ENCODE results near the gene PDZRN4.
"Not testable (repeated sequence)": the region's sequence is repeated elsewhere in the genome, so short reads cannot be mapped to it uniquely, and the experiment has no call there.

Gene PDZRN4

DNA sequence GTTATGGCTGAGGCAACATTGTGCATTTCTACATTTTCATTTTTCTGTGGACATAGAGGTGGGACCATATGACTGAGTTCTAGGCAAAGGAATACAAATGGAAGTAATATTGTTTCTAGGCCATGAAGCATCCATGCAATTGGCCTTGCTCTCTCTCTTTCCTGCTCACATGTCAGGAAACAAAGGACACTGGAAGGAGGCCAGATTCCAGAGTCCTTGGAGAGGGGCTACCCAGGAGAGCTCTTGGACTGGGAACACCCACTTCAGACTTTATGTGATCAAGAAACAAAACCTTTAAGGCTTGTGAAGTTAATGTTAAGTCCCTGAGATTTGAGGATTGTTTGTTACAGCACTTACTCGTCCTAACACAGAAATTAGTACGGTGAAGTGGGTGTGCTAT lies 32.8 kb downstream of the PDZRN4 start:
- DNase-seq: no peak

DNA sequence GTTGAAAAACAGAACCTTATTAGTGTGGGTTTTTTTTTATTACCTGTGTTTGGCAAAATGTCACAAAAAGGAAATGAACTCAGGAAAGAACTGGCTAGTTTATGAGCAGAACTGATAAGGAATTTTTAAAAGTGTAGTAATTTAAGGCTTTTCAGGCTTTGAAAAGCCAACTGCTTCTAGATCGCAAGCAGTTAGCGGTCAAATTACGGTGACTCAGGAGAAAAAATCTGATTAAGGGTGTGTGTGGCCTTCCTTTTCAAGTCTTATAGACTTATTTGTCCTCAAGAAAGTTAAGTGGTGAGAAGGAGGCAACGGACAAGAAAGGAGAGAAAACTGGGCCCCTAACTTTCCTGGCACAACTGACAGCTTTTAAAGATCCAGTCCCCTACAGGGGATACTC lies 33.4 kb downstream of the PDZRN4 start:
- DNase-seq: no peak

DNA sequence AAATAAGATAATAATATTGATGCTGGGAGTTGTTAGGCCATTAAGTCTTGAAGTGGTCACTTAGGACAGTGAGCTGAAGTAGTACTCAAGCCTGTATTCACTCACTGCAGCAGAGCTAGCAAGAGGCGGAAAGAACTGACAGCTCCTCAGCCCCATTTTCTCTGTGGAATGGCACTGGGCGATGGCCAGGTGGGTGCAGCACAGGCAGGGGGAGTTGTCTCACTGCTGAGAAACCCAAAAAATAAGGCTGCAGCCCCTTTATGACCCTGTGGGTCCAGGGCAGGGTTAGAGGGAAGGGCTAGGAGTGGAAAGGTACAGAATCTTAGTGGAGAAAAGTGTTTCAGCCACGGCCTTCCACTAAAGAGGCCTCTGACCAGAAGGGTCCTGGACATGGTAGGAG lies 35.5 kb downstream of the PDZRN4 start:
- DNase-seq: no peak

DNA sequence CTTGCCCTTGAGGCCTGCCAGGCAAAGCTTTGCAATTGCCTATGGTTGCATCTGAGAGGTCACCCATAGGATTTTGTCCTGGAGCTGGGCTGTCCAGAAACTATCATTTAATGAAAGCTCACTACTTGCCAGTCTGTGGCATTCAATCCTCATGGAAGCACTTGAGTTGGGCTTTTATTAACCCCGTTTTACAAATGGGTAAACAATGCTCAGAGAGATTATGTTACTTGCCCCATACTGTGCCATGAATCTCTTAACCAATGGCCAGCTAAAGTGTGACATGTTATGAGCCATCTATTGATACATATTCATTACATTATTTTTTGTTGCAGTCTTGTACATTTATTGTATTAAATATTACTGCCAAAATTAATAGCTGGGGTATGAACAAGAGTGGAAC lies 35.9 kb downstream of the PDZRN4 start:
- DNase-seq: no peak

DNA sequence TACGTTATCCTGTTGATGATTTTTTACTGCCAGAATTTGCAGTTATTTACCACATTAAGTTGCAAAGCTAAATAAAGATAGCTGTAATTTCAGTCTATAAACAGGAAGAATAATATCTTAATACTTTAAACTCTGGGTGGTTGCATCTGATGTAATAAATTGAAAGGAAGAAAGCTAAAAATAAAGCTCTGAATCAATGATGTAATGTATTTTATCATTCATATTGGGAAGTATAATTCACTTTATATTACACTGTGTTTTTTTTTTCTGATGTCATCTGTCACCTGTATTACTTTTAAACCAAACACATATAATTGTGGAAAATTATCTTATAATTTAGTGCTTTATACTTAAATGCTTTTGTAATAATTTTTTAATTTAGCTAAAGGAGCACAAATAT lies 37.1 kb downstream of the PDZRN4 start:
- no peak for DNase-seq

DNA sequence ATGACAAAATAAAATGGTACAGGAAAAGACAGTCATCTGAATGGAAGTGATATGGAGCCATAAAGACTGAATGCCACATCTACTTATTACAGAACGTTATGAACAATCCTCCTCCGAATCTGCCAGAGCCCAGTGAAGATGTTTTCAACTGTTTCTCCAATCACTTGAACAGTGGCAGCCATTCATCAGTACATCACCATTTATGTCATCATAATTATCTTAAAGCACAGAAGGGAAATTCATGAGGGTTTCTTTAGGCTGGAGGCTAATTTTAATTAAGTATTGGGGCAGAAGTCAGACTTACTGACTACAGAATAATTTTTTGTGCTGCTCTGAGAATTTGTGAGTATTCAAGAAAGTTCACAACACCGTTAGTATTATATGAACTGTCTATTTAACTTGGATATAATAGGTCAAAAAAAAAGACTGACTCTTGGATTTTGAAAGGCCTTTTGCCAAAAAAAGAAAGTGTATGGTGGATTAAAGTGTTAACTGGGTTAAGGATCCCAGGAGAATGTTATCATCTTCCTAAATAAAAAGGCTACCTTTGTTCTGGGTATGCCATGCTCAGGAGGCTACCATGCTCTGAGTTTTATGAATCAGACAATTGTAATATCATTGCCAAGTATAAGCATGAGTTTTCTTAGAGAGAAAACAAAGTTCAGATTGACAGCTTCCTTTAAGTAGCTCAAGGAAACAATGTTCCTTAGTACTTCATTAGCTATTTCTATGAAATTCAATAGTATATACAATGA lies 40.1 kb downstream of the PDZRN4 start:
- no peak for DNase-seq

DNA sequence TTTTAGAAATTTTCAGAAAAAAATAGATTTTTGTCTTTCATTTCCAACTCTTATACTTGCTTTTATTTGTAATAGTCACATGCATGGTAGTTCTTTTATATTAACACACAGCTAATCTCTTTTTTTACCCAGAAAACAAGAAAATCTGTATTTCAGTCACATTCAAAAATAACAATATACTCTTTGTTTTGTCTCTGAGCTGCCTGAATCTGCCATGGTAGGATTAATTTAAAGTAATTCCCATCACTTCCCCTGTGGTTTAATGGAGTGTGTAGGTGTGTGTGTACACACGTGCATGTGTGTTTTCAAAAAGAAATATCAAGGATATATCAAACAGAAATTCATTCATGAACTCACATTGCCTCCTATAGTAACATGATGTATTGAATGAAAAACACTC lies 42.6 kb downstream of the PDZRN4 start:
- DNase-seq: no peak

DNA sequence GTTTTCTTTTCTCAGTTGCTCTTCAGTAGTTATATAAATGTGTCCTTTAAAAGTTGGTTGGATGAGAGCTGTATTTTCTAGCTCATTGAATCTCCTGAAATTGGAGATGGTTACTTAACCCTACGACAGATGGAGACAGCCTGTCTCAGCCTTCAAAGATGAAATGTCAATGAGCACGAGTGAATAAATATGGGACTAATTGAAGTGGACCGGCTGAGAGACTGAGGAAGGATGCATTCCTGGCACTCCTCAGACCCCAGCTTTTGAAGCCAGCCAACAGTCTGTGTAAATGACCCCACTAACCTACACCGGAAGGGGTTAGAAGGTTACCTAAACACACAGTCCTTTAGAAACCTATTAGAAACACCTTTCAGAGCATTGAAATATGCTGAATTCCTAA lies 46.6 kb downstream of the PDZRN4 start:
- no peak for DNase-seq

DNA sequence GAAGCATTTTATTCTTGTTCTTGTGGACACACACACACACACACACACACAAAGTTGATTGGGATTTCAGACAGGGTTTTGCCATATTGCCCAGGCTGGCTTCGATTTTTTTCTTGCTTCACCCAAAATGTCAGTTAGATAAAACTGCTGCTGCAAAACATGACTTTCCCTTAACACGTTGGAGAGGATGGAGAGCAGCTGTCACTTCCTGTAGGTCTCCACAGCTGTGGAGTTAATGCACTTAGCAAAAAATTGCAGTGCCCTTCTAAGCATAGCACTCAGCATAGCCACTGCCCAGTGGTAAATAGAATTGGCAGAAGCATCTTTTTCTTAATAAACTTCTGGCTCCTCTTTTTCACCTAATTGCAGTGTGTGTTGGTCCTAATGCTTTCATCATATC lies 54.5 kb downstream of the PDZRN4 start:
- DNase-seq: no peak

DNA sequence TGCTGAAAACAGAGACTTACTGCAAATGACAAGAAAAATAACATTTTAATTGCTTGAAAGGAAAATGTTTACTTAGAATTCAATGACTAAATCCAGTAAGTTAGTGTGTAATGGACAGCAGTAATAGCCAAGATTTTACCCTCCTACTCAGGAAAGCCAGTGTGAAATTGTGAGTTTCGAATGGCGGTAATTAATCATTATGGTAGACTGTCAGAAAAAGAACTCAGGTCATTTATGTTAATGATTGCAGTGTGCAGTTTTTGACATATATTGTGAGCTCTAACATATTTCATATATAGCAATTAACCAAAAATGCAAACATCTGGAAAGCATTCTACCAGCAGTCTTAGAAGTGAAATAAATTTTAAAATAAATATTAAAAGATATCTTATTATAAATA lies 60.3 kb downstream of the PDZRN4 start:
- no peak for DNase-seq

DNA sequence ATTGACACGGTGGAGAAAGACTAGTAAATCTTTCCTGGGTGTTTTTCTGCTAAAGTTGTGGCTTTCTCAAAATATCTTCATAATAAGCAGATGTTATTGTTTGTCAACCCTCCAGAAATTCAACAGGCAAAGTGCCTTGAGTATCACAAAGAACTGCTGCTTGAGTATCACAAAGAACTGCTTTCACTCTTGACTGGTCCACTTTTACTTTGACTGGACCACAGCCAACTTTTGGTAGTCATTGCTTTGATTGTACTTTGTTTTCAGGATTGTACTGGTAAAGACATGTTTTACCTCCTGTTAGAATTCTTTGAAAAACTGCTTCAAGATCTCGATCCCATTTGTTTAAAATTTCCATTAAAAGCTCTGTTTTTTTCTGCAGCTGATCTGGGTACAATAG lies 62.6 kb downstream of the PDZRN4 start:
- no peak for DNase-seq

DNA sequence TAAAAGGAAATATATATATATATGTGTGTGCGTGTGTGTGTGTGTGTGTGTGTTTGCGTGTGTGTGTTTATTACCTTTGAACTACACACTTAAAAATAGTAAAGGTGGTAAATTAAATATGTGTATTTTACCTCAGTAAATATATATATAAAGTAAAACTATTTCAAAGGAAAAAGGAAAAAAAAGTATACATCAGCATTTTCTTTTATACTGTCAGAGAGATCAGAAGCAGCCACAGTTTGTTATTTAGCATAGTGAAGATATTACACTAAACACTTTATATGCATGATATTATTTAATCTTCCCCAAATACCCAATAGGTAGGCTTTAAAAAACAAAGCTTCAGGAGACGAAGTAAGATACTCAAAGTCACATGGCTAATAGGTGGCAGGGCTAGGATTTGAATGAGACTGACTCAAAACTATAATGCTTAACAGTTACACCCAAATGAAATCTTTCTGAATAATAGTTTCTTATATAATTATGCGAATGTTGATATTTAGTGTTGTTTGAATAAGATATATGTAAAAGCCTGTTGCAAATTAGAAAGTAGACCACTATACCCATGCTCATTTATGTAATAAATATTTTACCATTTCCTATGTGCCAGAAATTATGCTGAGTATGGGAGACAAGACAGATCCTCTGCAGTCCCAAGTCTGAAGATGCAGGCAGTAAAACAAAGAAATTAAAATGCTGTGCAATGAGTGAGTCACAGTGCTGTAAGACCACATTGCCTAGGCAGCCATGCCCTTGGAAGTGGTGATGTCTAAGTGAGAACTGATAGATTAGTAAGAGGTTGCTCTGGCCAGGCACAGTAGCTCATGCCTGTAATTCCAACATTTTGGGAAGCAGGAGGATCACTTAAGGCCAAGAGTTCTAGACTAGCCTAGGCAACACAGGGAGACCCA lies 66.1 kb downstream of the PDZRN4 start:
- DNase-seq: no peak

DNA sequence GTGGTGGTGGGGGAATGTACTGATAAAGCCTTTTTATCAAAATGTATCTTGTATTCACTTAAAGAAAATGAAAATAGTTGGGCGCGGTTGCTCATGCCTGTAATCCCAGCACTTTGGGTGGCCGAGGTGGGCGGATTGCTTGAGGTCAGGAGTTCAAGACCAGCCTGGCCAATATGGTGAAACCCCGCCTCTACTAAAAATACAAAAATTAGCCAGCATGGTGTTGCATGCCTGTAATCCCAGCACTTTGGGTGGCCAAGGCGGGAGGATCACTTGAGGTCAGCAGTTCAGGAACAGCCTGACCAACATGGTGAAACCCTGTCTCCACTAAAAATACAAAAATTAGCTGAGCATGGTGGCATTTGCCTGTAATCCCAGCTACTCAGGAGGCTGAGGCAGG lies 75.1 kb downstream of the PDZRN4 start:
- not testable (repeated sequence) for DNase-seq

DNA sequence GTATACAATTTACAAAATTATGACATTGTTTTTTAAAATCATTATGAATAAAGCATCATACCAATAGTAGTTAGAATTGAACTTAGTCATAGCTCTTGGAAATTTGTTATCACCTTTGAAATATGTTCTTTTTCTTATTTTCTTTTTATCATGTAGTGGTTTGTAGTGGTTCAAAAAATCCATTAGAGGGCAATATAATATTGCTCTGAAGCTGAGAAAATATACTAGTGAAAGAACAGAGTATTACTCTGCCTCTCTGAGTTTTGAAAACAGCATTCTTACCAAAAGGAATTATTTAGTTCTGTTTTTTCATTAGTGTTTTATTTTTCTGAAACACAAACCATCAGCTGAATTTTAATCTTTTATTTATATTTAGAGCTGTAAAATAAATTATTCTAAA lies 76.2 kb downstream of the PDZRN4 start:
- no peak for DNase-seq

DNA sequence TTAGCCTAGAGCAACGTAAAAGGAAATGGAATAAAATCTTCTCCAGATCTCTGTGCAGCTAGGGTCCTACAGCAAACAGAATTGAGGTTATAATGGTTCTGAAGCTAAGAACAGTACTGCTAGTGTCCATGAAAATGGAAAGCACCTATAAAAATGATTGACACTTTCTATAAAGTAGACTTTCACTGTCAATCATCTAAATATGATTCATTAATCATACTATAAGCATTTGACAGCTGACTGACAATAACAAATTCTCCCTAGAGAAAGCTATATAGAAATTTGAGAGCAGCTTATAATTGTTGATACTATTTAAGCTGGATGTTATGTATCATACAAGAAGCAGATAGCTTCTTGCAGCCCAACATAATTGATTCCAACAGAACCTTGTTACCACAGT lies 80.9 kb downstream of the PDZRN4 start:
- no peak for DNase-seq

DNA sequence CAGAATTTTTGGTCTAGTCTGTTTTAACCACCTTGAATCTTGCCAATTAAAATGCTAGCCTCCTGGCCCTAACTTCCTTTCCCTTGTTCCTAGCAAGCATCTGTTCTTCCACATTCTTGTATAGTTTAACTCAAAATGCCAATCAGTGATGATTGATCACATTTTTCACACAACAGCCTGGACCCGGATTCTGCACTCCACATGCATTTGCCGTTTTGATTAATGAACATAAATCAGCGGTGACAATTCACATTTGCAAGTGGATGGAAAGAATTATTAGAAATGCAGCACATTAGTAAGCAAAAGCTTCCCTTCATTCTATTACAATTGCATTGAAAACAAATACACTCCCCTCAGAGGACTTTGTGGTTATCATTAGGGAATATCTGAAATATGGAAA lies 83.4 kb downstream of the PDZRN4 start:
- no peak for DNase-seq

DNA sequence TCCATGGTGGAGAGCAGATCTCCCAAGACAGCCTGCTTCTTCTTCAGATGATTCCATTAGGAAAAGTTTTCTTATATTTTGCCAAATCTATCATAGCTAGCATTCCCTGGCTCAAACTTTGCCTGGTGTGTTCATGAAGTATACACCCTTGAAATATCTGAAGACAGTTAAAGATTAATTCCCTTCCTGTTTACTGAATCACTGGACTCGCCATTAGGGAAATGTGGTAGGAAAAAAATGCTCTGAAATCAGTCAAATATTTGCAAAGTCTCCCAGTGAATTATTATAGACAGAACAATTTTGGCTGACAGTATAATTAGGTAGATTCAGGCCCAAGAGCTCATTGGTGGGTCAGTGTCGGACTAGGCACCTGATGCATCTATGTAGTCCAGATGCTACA lies 86.5 kb downstream of the PDZRN4 start:
- no peak for DNase-seq

DNA sequence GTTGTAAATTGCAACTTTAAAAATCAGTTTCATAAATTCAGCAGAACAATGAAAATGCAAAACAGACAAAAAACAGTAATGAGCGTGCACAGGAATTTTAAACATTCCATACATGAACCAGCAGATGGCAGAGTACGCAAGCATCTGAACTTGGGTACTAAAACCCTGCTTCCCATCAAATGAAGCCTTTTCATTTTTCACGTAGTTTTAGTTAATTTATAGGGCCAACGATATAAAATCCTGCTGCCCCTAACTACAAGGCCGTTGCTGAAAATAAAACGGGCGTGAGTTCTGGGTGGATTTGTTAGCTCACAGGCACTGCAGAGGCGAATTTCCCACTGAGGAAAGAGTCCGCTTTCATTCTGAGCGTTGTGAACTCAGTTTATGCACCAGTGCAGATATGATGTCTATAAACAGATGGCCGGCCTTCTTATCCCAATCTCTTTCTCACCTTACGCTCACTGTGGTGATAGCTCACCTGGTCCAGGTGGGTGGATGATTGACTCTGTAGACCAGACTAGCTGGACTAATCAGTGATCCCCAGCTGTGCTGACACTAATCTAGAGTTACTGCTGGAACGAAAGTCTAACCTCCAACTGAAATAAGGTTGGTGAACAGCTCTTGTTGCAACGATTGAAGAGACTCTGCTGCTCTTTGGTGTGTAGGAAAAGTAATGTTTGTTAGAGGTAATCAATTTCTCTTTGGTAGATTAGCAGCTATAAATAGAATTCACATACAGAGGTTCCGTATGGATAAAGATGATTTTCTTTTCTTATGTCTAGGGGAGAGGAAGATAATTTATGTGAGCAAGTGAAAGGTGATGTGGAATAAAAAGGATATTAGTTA lies 89.2 kb downstream of the PDZRN4 start:
- DNase-seq: peak; percentile 9

DNA sequence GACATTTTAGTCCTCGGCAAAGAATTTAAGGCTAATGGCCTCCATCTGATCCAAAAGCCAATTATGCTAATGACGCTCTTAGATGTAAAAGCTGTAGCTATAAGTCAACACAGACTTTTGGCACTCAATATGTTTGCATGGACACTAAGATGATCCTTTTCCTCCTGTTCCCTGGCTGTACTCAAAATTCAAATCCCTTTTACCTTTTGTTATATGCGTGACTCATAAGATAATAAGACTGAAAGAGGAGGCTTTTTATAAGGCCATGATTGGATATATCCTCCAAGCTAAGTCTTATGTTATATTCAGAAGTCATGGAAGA lies 89.8 kb downstream of the PDZRN4 start:
- no peak for DNase-seq

DNA sequence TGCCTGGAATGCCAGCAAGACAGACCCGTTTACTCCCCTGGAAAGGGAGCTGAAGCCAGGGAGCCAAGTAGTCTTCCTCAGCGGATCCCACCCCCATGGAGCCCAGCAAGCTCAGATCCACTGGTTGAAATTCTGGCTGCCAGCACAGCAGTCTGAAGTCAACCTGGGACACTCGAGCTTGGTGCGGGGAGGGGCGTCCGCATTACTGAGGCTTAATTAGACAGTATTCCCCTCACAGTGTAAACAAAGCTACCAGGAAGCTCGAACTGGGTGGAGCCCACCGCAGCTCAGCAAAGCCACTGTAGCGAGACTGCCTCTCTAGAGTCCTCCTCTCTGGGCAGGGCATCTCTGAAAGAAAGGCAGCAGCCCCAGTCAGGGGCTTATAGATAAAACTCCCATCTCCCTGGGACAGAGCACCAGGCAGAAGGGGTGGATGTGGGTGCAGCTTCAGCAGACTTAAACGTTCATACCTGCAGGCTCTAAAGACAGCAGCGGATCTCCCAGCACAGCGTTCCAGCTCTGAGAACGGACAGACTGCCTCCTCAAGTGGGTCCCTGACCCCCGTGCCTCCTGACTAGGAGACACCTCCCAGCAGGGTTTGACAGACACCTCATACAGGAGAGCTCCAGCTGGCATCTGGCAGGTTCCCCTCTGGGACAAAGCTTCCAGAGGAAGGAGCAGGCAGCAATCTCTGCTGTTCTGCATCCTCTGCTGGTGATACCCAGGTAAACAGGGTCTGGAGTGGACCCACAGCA lies 92.4 kb downstream of the PDZRN4 start:
- not testable (repeated sequence) for DNase-seq

DNA sequence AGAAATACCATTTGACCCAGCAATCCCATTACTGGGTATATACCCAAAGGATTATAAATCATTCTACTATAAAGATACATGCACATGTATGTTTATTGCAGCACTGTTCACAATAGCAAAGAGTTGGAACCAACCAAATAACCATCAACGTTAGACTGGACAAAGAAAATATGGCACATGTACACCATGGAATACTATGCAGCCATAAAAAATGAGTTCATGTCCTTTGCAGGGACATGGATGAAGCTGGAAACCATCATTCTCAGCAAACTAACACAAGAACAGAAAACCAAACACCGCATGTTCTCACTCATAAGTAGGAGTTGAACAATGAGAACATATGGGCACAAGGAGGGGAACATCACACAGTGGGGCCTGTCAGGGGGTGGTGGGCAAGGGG lies 97.3 kb downstream of the PDZRN4 start:
- not testable (repeated sequence) for DNase-seq

DNA sequence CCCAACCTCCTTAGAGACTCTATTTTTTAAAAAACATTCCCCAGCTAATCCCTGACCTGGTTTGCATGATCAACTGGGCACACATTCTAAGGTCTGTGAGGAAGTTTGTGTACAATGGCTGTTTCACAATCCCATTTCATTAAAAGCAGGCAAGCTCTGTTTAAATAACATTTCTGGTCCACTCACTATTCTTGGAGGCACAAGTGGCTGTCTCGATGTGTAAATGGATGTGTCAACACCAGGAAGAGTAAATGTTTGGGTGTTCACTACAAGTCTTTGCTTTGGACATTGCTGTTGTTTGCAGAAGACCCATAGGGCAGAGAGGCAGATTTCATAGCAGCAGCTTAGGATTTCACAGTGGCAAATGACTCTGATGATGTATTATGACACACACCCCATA lies 98.3 kb downstream of the PDZRN4 start:
- no peak for DNase-seq

All from stimulated activated CD4-positive, alpha-beta T cell treated with anti-CD3 and anti-CD28 coated beads, Interleukin-15, amount 100 ng/mL, for 24 hours (primary cell).